SH-SY5Y (cell line): ENCODE results near the gene LTN1.

ENCODE experiments used
- GATA2 ChIP-seq: IDR thresholded peaks from 2 replicates; pipeline ENCODE4 v1.6.1; 2011; ENCODE audit warnings: mild to moderate bottlenecking, low read depth, low read length
- GATA3 ChIP-seq: IDR thresholded peaks from 2 replicates; pipeline ENCODE4 v1.6.1; 2011; ENCODE audit warnings: low read depth, mild to moderate bottlenecking, low read length, moderate library complexity

The LTN1 gene

DNA sequence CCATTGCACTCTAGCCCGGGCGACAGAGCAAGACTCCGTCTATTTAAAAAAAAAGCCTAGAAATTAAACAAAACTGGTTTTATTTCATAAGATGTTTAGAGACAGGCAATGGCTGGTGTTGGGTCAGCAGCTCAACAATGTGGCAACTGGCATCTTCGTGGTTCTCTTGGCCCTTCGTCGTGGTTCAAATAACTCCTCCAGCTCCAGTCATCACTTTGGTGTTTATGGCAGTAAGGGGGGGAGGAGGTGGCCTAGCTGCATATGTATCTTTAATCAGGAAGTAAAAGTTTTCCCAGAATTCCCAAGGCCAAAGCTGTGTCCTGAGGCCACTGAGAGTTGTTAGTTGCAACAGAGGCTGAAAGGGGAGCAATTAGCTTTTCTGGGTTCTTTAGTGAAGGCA, 13.0 kb upstream of the LTN1 start:
- TF ChIP-seq GATA2 (no peak), GATA3 (no peak)

DNA sequence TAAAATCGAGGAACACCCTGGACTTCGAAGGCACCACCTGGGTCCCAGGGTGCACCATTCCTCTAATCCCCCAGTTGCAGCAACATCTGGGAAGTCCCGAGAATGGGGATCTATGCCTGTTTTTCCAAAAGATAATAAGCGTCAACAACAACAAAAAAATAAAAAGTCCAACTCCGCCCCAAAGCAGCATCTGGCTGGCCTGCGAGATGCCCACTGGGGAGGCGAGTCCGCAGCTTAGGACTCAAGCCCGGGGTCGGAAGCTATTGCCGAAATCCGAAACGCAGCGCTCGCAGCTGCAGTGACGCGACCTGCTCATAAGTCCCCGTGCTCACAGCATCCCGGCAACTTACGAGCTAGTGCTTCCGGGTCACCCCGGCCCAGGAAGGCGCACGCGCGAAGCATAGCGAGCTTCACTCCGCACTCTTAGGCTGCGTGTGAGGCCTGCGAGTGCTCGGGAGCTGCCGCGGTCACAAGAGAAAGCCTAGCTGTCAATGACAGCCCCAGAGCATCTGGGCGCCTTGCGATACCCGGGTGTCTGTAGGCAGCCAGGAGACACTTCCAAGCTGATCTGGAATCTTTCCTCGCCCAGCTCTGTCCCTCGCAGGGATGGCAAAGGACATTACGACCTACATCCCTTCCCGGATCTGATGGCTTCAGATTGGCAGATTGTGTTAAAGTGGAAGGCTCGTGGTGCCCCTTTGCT, 9.9 kb upstream of the LTN1 start:
- TF ChIP-seq GATA3 = no peak
- 0 out of 2 replicates have a peak, but pooled peaks have one; percentile 5 for TF ChIP-seq GATA2

DNA sequence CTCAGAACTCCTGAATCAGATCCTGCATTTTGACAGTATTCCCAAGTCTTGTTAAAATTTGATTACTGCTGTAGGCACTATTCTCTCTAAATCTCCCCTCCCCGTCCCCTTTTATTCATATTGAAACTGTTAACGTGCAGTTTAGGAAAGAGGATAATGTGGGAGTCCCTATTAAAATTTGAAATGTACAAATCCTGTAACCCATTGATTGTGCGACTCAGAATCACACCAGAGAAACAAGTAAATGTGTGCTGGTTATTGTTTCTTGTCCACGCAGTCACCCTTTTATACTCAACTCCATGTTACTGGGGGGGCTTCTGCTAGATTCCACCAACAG, 584 bp upstream of the LTN1 start:
- TF ChIP-seq GATA3 (no peak), GATA2 (no peak)

DNA sequence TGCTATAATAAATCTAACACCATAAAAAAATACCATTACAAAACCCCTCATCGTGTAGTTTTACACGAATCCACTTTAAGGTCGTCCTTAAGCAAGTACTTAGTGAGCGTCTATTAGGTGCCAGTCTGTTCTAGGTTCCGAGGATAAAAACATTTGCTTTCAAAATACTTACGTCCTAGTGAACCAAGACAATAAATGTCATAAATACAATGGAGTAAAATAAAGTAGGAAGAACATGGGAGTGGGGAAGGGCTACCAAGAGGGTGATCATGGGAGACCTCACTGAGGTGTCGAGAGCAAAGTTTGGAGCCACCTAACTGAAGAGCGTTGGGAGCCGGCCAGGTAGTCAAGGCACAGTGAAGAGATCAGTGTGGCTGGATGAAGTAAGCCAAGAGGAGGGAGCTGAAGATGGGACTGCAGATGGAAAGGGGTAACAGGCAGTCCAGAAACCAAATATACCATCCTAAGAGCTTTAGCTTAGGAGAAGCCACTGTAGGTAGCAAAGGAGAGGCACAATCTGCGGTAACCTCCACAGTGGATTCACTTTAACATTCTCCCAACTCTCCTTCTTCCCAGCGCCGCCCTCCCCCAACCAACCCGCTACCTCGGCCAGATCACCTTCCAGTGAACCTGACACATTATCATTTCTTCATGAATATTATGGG, 684 bp downstream of the LTN1 start:
- no peak for TF ChIP-seq GATA3

DNA sequence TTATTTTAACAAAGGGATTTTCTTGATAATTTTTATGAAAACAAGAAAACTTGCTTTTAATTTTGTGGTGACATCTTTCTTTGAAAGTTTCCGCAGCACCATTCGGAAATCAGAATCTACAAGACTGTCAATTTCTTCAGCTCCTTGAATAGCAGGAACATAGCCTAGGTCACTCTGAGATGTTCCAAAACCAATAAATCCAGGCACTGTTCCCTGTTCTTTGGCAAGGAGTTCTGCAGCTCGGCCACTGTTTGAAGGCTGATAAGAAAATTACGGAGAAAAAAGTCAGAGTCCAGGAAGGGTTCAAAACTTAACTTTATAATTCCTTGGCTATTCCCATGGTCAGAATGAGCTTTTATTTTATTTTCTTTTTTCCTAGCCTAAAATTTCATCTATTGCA, 6.0 kb downstream of the LTN1 start:
- TF ChIP-seq GATA2 = no peak
- TF ChIP-seq GATA3 = no peak

DNA sequence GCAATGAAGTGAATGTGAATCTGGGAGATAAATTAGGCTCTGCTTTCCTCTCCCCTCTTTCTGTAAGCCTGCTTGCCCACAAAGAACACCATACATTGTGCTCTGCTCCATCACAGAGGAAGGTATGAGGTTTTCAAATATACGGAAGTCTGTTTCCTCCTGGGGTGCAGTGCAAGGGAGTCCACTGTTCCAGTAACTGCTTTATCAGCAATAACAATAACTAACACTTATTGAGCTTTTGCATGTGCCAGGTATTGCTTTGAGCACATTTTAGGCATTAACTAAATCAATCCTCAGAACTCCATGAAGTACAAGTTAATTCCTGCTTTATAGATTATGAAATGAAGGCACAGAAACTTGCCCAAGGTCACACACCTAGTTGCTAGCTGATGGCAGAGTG, 10.0 kb downstream of the LTN1 start:
- no peak for TF ChIP-seq GATA2
- no peak for TF ChIP-seq GATA3

DNA sequence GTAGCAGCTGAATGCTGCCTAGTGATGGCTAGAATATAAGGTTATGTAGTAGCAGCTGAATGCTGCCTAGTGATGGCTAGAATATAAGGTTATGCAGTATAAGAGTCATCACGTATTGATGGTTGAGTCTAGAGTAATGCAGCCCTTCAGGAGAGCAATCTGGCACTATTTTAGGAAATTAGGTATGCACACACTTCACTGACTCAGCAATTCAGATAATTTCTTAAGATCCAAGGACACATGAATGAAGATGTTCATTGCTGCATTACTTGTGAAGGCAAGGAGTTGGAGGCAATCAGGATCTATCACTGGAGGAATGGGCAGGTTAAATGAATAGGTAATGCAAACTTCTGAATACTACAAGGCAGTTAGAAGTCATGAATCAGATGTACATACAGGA, 13.6 kb downstream of the LTN1 start:
- TF ChIP-seq GATA2 (no peak), GATA3 (no peak)

DNA sequence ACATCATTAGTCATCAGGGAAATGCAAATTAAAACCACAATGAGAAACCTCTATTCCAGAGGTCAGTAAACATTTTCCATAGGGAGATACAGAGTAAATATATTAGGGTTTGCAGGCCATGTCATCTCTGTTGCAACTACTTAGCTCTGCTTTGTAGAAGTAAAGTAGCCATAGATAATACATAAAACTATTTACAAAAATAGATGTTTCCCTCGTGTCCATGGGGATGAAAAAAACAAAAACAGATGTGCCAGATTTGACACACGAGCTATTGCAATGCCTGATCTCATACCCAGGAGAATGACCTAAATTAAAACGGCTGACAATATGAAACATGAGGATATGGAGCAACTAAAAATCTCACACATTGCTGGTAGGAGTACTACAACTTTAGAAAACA, 17.3 kb downstream of the LTN1 start:
- TF ChIP-seq GATA2 (no peak), GATA3 (no peak)

DNA sequence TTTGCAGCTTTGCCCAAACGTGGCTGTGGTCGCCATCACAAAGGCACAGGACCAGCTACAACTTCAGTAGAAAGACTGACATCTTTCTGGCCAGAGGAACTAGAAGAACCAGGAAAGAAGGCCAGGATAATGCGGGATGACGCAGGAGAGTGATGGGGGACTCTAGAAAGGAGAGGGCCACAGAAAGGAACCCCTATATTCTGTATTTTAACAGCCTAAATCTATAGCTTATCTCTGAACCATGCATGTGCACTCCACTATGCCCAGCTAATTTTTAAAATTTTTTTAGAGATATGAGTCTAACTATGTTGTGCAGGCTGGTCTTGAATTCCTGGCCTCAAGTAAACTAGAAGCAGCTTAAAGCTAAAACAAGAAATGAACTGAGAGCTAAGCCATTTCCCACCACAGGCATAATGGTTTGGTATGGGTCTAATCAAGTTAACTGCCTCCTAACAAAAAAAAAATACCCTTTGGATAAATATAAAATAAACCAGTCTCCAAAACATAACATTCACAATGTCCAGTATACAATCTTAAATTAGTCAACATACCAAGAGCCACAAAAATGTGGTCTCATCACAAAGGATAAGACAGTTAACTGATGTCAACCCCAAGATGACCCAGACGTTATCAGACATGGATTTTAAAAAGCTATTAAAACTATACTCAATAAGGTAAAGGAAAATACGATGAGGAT, 18.0 kb downstream of the LTN1 start:
- TF ChIP-seq GATA3 = no peak
- no peak for TF ChIP-seq GATA2

DNA sequence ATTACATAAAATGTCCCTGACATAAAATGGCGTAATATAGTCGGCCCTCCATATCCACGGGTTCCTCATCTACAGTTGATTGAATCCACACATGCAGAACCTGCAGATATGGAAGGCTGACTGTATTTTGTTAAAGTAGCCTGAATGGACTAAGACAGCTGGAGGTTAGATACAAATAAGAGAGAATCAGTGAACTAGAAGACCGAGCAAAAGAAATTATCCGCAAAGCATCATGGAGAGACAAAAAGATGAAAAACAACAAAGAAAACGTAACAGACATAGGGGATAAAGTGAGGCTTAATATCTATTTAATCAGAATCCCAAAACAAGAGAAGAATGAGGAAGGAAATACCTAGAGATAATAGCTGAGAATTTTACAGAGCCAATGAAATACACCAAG, 20.3 kb downstream of the LTN1 start:
- no peak for TF ChIP-seq GATA3
- no peak for TF ChIP-seq GATA2

DNA sequence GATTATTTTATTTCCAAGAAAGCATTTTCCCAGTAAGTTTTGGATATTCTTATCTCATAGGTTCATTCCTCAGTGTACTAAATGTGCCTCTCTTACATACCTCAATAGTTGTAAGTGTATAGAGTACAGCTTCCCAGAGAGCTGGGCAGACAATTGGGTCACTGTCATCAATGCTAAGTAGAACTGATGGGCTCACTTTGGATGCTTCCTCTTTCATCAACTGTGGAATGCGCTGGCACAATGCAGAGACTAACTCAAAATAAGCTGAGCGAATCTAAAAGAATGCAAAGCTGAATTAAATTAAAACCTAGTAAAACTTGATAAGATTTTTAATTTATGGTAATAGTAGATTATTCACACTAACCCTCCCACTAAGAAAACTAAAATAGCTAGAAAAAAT, 21.5 kb downstream of the LTN1 start:
- TF ChIP-seq GATA2 = no peak
- no peak for TF ChIP-seq GATA3

DNA sequence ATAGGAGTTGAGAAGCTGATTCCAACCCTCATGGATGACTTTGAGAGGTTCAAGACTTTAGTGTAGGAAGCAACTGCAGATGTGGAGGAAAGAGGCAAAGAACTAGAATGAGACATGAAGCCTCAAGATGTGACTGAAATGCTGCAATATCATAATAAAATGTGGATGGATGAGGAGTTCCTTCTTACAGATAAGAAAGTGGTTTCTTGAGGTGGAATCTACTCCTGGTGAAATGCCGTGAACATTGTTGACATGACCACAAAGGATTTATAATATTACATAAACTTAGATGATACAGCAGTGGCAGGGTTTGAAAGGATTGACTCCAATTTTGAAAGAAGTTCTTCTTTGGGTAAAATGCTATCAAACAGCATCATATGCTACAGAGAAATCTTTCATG, 28.8 kb downstream of the LTN1 start:
- TF ChIP-seq GATA3 (no peak), GATA2 (no peak)

DNA sequence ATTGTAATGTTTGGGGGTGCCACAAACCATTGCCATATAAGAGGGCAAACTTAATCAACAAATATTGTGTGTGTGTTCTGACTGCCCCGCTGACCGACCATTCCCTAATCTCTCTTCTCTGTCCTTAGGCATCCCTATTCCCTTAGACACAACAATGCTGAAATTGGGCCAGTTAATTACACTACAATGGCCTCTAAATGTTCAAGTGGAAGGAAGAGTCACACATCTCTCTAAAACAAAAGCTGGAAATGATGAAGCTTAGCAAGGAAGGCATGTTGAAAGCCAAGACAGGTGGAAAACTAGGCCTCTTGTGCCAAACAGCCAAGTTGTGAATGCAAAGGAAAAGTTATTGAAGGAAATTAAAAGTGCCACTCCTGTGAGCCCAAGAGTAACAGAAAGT, 30.2 kb downstream of the LTN1 start:
- TF ChIP-seq GATA2 = no peak
- TF ChIP-seq GATA3 = no peak

DNA sequence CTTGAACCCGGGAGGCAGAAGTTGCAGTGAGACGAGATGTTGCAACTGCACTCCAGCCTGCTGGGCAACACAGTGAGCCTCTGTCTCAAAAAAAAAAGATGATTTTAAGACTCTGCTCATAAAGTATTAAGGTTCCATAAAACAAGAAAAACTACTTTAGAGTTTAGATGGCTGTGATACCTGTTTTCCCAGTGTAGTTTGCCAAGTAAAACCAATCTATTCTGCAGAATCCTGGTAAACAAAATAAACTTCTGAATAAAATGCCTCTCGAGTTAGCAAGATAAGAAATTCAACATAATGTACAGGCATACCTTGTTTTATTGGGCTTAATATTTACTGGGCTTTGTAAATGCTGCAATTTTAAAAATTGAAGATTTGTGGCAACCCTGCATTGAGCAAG, 30.8 kb downstream of the LTN1 start:
- TF ChIP-seq GATA2 (no peak), GATA3 (no peak)

DNA sequence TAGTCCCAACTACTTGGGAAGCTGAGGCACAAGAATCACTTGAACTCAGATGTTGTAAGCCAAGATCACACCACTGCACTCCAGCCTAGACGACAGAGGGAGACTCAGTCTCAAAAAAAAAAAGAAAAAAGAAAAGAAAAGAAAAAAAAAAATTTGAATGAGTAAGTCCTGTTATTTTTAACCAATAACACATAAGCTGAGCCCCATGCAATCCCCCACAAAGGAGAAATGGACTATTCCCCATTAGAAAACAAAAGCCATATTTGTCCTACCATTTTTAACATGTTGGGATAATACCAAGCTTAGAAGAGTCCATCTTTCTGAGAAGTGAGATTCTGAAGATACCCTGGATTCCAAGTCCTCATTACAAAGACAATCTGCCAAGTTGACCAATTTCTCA, 32.4 kb downstream of the LTN1 start:
- TF ChIP-seq GATA2 (no peak), GATA3 (no peak)
